GM20431 (cell line): ENCODE results near the gene OR2H2.

ENCODE experiments used
- in situ Hi-C: fragments of 300-500 bp; cut with MseI, MboI; formaldehyde crosslinking; loops from one replicate; pipeline ENCODE4 v1.15.0; 2020; ENCODE audit warnings: low sequenced_read_pairs; ENCODE audit not compliant: unreplicated experiment

The OR2H2 gene

DNA sequence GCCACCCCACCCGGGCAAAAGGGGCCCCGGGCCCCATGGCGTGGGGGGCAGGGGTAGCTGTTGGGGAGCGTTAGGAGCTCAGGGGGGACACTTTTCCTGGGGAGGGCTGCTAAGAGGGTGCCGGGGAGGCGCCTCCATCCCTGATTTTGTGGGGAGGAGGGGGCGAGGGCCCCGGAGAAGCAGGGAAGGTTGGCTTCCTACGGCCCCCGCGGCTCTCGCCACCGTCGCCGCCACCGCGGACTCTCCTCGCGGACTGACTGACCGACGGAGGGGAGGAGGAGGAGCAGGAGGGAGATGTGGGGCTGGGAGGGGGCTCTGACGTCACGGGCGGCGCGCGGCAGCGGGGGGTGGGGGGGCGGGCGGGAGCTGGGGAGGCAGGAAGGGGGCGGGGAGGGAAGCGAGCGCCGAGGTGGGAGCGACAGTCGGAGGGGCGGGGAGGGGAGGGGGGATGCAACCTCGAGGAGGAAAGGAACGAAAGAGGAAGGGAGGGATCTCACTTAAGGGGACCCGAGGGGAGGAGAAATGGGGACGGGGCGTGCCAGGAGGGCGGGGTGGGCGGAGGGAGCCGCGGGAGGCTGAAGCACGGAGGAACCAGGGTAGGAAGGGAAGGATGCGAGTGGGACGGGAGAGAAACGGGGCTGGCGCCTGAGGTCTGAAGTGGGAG lies 43.0 kb downstream of the OR2H2 start:
- in situ Hi-C loops, result no loop called here

- in situ Hi-C loops, result no loop called here
These were observed 43.7 kb downstream of the OR2H2 start for GRCh38 chr6:29628419-29629281.

- in situ Hi-C loops, result no loop called here
These were observed 44.6 kb downstream of the OR2H2 start for GRCh38 chr6:29629571-29629970.

- in situ Hi-C loops, result no loop called here
These were observed 45.4 kb downstream of the OR2H2 start for GRCh38 chr6:29630315-29630714.

- in situ Hi-C loops, result no loop called here
These were observed 46.4 kb downstream of the OR2H2 start for GRCh38 chr6:29631209-29631810.

- in situ Hi-C loops, result no loop called here
These were observed 47.2 kb downstream of the OR2H2 start for GRCh38 chr6:29631860-29632731.

DNA sequence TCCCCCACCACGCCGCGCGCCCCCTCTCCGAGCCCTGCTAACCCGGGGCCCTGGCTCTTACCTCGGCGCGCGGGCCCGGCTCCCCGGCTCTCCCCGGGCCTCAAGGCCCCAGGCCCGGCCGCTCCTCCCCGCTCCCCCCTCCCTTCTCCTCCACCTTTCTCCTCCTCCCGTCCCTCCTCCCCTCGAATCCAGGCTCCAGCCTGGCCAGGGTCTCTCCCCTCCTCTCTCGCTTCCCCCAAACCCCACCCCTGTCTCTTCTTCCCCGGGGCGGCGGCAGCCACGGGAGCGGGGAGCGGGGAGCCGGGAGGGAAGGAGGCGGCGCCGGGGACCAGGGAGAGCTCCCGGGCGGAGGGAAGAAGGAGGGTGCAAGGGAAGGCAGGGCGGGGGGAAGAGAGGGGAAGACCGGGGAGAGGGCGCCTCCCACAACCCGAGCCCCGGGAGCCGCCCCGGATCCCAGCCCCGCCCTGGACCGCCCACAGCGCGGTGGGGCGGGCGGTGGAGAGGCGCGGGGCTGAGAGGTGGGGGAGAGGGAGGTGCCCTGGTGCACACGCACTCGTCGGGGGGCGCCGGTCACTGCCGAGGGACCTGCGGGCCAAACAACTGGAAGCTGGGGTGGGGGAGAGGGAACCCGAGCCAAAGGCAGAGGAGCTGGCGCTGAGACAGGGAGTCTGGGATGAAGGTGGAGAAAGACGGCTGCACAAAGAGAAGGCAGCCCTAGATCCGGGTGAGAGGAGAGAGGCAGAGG lies 48.0 kb downstream of the OR2H2 start, which contains the start of gene GABBR1:
Gene GABBR1 (minus strand): TSS at position 395 of the 745 bp plus-strand sequence. CDS start 798 bp downstream, outside the sequence.
- in situ Hi-C loops, result no loop called here

DNA sequence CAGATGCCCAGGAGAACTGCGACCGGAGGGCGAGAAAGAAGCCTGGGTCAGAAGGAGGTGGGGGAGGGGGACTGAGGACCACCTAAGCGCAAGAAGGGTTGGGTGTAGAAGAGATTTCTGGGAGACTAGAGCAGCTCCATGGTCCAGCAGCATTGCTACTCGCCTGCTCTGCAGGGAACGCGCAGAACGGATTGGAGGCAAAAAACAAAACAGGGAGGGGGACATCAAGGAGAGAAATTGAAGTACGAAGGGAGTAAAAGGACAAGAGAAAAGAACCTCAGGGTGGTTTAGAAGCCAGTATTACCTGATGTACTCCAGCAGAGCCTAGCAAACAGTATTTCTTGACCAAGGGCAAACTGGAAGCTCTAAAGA lies 48.6 kb downstream of the OR2H2 start:
- in situ Hi-C loops, result no loop called here

- in situ Hi-C loops, result no loop called here
These were observed 52.3 kb downstream of the OR2H2 start for GRCh38 chr6:29637247-29637646.
